ENCODE measurements around the gene NDUFA6.

Gene NDUFA6

DNA sequence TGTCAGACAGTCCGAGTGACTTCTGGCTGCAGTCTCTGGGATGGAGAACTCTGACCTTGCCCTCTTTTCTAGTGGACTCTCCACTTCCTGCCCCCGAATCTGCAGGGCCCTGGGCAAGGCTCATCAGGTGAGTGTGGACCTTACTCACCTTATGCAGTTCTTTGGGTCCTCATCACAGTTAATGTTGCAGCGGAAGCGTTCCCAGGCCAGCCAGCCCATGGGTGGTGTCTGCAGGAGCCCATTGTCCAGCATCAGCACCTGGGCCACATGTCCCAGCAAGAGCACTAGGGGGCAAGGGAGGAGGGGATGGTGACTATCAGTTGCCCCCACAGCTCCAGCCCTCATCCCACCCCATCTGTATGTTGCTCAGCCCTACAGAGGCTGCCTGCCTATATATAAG lies 22.3 kb downstream of the NDUFA6 start:
- no peak overlapping the region for H3K27ac Mint-ChIP-seq
- H3K4me3 Mint-ChIP-seq = no peak overlapping the region
- H3K4me1 Mint-ChIP-seq = peaks cover 38% of the 10 kb centered on the region
- no peak for DNase-seq (ENCODE audit: low spot score in 2 of 2)
- peaks cover 23% of the 10 kb centered on the region for H3K36me3 Mint-ChIP-seq
- no peak for ATAC-seq
- H3K9me3 Mint-ChIP-seq = no peaks in the 10 kb centered on the region

DNA sequence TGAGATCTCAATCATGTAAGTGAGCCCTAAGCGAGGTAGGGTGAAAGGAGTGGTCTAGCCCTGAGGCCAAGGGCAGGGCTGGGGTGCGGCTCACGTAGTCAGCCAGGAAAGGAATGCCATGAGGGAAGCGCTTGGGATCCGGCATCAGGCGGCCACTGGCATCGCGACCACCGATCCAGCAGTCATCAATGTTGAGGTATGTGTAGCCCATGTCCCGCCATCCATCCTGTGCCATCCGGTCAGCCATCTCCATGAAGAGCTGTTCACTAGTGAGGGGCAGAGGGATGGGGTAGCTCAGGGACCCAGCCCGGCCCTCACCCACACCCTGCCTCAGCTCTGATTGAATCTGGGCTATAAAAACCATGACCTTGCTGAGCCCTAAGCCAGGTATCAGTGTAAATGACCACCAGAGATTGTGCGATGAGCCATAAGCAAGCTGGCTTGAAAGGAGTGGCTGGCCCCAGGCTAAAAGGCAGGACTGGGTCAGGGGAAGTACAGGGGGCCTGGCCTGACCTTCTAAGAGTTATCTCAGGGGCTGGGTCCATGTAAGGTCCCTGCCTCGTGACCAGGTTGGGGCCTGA lies 22.8 kb downstream of the NDUFA6 start:
- Mint-ChIP-seq H3K9me3 (no peaks in the 10 kb centered on the region), H3K27ac (peak overlapping the region; percentile 53), H3K36me3 (peaks cover 28% of the 10 kb centered on the region), H3K4me3 (no peak overlapping the region), H3K4me1 (peaks cover 33% of the 10 kb centered on the region)
- no peak for DNase-seq (ENCODE audit: low spot score in 2 of 2)
- ATAC-seq = no peak

DNA sequence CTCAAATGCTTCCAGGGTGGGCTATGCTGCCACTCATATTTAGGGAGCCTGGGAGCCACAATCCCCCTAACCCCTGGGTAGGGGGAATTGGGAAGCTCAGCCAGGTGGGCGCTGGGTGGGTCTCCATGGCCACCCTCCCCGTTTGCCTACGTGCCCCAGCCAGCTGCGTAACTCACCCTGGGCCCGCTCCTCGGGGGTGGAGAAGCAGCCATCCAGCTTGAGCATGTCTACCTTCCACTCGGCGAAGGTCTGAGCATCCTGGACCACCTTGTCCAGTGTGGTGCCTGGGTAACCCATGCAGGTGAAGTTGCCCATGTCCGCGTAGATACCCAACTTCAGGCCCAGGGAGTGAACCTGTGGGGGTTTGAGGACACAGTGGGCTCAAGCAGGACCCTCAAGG lies 23.6 kb downstream of the NDUFA6 start:
- no peak overlapping the region for H3K4me3 Mint-ChIP-seq
- peak overlapping the region; percentile 53 for H3K27ac Mint-ChIP-seq
- no peaks in the 10 kb centered on the region for H3K9me3 Mint-ChIP-seq
- H3K4me1 Mint-ChIP-seq = peaks cover 32% of the 10 kb centered on the region
- ATAC-seq = no peak
- H3K36me3 Mint-ChIP-seq = peaks cover 36% of the 10 kb centered on the region
- no peak for DNase-seq (ENCODE audit: low spot score in 2 of 2)

DNA sequence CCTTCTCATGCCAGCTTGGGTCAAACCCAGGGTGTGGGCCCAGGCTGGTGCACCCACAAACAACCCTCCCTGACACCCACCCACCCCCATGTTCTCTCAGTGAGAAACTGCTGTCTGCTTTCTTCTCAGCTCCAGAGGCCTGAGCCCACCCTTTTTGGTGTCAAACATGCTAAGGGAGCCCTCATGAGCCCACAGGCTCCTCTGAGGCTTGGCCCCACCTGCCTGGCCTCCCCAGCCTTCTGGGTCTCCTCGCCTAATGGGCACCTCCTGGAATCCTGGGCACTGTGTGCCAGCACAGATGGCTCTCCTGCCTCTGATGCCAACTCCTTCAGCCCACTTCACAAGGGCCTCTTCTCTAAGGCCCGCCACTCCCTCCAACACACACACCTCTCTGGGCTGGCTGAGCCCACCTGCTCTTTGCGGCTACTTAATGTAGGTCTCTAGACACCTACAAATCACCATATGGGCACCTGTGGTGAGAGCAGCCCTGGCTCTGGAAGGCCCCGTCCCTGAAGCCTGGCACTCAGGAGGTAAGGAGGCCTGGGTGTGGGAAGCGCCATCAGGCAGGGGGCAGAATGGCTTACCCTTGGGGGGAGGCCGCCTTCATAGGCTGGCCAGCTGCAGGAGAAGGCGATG lies 24.3 kb downstream of the NDUFA6 start:
- Mint-ChIP-seq H3K27ac (peak overlapping the region; percentile 52), H3K4me1 (peaks cover 27% of the 10 kb centered on the region), H3K9me3 (no peaks in the 10 kb centered on the region), H3K36me3 (peaks cover 43% of the 10 kb centered on the region), H3K4me3 (no peak overlapping the region)
- ATAC-seq (no peak), DNase-seq (ENCODE audit: low spot score in 2 of 2) (peak in 1 of 2 donors; percentile 46)

DNA sequence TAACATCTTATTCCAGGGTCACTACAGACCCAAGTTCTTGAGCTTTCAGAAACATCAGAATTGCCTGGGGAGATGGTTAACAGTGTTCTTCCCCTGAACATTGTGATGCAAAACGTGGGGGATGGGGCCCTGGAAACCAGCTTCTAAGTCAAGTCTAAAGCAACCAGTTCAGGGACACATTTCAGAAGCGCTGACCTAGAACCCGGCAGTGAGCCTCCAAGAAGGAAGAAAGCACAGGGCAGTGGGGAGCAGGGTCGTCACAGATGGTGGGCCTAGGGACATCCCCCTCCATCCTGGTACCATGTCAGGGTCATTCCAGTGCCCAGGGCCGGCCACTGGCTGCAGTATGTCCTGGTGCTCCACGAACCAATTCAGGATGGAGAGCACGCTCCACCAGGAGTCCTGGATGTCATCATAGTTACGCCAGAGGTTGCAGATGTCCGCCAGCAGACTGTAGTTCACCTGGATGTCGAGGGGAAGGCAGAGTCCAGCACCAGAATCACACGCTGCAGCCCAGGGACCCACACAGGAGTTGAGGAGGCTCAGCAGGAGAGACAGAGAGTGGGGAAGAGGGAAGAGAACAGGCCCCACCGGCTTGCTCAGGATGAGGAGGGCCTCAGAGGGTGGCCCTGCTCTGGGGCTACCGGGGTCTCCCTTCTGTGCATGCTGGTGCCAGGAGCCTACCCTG lies 25.0 kb downstream of the NDUFA6 start:
- ATAC-seq (no peak), DNase-seq (ENCODE audit: low spot score in 2 of 2) (peak in 1 of 2 donors; percentile 42)
- Mint-ChIP-seq H3K4me3 (no peak overlapping the region), H3K27ac (peak overlapping the region; percentile 24), H3K36me3 (peaks cover 42% of the 10 kb centered on the region), H3K4me1 (peaks cover 21% of the 10 kb centered on the region), H3K9me3 (no peaks in the 10 kb centered on the region)

DNA sequence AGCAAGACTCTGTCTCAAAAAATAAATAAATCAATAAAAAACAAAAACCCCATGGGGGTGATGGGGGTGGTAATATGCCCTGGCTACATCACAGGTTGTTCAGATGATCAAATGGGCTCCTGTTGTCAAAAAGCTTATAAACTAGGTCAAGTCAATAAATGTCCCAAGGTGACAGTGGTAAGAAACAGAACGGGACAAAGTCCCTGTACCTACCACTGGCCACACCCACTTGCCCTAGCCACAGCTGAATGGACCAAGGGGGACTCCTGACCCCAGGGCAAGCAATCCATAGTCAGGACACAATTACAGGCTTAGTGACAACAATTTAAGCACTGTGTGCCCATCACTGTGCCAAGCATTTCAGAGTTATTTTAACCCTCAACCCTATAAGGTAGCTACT lies 25.9 kb downstream of the NDUFA6 start:
- H3K36me3 Mint-ChIP-seq = peaks cover 41% of the 10 kb centered on the region

DNA sequence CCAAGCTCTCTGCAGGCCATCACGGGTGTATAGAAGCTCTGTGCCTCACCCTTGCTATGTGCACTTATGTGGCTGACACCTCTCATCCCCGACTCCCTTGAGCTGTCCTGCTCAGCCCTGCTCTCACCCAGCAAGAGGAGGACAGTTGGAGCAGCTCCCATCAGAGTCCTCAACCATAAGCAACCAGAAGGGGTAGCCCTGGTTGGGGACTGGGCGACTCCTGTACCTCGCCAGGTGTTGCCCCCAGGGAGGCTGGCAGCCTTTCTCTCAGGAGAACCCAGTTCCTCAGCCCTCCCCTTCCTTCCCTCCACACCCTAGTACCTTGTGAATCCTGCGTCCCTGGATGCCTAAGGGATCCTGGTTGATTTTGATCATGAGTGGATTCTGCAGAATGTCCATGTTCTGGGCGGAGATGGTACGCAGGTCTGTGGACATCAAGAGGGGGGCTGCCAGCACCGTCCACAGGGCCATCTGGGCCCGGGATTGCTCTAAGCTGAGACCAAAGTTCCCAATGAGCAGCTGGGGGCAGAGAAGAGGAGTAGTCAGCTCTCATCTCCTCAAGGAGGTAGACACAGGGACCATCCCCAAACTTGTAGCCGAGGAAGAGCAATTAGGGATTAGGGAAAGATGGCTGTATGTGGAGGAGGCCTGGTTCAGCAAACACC lies 27.9 kb downstream of the NDUFA6 start:
- no peak for ATAC-seq
- peaks cover 3% of the 10 kb centered on the region for H3K9me3 Mint-ChIP-seq

More for the DNA sequence above, 25.9 kb downstream of the NDUFA6 start:
- Mint-ChIP-seq H3K9me3 (no peaks in the 10 kb centered on the region), H3K4me3 (no peak overlapping the region), H3K27ac (peak overlapping the region; percentile 24), H3K4me1 (peaks cover 16% of the 10 kb centered on the region)
- no peak for ATAC-seq
- DNase-seq (ENCODE audit: low spot score in 2 of 2) = no peak

DNA sequence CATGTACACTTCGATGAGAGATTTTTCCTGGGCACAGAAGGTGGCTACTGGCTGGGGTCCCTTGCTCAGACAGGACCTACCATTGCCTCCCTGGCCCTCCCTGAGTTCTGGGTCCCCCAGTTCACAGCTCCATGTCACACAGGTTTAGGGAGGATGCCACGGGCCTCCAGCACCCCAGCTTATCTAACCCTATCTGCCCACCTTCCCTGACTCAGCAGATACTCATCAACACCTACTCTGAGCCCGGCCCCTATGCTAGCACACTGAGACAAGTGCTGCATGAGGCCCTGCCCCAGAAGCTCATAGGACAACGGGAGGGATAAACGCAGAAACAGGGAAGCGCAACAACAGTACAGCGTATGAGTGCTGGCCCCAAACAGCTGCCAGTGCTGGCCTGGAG lies 29.5 kb downstream of the NDUFA6 start:
- ATAC-seq = peak; percentile 19
- no peak for DNase-seq (ENCODE audit: low spot score in 2 of 2)
- Mint-ChIP-seq H3K36me3 (peaks cover 35% of the 10 kb centered on the region), H3K27ac (no peak overlapping the region), H3K4me1 (peaks cover 10% of the 10 kb centered on the region), H3K9me3 (peaks cover 14% of the 10 kb centered on the region), H3K4me3 (no peak overlapping the region)

More for the DNA sequence above, 27.9 kb downstream of the NDUFA6 start:
- Mint-ChIP-seq H3K36me3 (peaks cover 40% of the 10 kb centered on the region), H3K4me1 (peaks cover 16% of the 10 kb centered on the region), H3K27ac (no peak overlapping the region), H3K4me3 (no peak overlapping the region)
- peak in 1 of 2 donors; percentile 35 for DNase-seq (ENCODE audit: low spot score in 2 of 2)

DNA sequence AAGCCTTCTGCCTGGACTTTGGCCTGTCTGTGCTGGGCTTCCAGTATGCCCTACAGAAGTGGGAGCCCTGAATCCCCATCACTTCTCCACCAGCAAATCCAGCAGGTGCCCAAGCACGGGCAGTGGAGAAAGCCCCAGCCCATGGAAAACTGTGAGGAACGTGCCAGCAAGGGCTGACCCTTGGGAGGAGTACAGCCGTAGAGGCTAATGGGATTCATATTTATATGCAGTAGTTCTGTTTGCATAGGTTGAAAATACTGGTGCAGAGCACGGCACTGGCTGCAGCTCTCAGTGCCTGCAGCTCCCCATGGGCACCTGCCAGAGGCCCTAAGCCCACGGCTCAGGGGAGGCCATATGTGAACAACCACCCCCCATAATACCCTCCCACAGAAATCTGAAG lies 30.1 kb downstream of the NDUFA6 start:
- peak in 1 of 2 donors; percentile 43 for DNase-seq (ENCODE audit: low spot score in 2 of 2)
- H3K27ac Mint-ChIP-seq = no peak overlapping the region
- no peak overlapping the region for H3K4me3 Mint-ChIP-seq
- H3K4me1 Mint-ChIP-seq = peaks cover 7% of the 10 kb centered on the region
- H3K36me3 Mint-ChIP-seq = peaks cover 35% of the 10 kb centered on the region
- no peak for ATAC-seq
- H3K9me3 Mint-ChIP-seq = peaks cover 17% of the 10 kb centered on the region

DNA sequence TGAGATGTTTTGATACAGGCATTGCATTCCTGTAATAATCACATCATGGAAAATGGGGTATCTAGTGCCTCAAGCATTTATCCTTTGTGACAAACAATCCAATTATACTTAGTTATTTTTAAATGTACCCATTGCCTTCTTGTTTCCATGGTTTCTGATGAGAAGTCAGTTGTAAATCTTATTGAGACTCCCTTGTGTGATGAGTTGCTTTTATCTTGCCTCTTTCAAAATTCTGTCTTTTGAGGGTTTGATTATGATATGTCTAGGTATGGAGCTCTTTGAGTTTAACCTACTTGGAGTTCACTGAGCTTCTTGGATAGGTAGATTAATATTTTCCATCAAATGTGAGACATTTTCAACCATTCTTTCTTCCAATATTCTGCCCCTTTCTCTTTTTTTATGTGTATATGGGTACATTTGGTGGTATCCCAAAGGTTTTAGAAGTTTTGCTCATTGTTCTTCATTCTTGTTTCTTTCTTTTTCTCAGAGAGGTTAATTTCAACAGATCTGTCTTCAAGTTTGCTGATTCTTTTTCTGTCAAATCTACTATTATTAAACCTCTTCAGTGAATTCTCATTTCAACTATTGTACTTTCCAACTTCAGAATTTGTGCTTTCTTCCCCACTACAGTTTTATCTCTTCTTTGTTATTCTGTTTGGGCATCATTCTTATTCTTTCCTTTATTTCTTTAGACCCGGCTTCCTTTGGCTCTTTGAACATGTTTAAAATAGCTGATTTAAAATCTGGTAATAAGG lies 33.6 kb downstream of the NDUFA6 start:
- no peak overlapping the region for H3K27ac Mint-ChIP-seq
- H3K9me3 Mint-ChIP-seq = peaks cover 17% of the 10 kb centered on the region
- H3K4me3 Mint-ChIP-seq = no peak overlapping the region
- no peak for ATAC-seq
- peaks cover 12% of the 10 kb centered on the region for H3K36me3 Mint-ChIP-seq
- no peak for DNase-seq (ENCODE audit: low spot score in 2 of 2)
- H3K4me1 Mint-ChIP-seq = no peaks in the 10 kb centered on the region

DNA sequence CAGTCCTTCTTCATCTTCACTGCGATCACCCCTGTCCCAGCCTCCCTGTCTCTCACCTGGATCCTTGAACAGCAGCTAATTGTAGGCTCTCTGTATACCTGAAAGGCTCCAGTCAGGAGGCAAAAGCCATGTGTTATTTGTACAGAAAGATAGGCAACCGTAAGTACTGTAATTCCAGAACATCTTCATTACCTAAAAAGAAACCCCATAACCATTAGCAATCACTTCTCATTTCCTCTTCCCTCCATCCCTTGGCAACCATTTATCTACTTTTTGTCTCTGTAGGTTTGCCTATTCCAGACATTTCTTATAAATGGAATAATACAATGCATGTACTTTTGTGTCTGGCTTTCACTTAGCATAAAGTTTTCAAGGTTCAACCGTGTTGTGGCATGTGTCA lies 37.8 kb downstream of the NDUFA6 start:
- ATAC-seq (no peak), DNase-seq (ENCODE audit: low spot score in 2 of 2) (peak in 1 of 2 donors; percentile 34)
- H3K9me3 Mint-ChIP-seq = peaks cover 14% of the 10 kb centered on the region
- no peak overlapping the region for H3K4me3 Mint-ChIP-seq
- H3K27ac Mint-ChIP-seq = no peak overlapping the region
- H3K36me3 Mint-ChIP-seq = no peaks in the 10 kb centered on the region
- H3K4me1 Mint-ChIP-seq = no peaks in the 10 kb centered on the region

DNA sequence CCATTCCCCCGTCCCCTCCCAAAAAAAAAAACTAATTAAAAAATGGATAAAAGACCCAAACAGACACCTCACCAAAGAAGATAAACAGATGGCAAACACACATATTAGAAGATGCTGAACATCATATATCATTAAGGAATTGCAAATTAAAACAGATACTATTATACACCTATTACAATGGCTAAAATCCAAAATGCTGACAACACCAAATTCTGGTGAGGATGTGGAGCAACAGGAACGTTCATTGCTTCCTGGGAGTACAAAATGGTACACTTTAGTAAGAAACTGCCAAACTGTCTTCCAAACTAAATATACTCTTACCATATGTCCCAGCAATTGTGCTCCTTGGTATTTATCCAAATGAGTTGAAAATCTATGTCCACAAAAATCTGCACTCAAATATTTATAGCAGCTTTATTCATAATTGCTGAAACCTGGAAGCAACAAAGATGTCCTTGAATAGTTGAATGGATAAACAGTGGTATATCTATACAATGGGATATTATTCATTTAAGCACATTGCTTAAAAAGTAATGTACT lies 39.9 kb downstream of the NDUFA6 start:
- ATAC-seq (no peak), DNase-seq (ENCODE audit: low spot score in 2 of 2) (no peak)
- no peaks in the 10 kb centered on the region for H3K9me3 Mint-ChIP-seq
- H3K4me1 Mint-ChIP-seq = no peaks in the 10 kb centered on the region
- H3K4me3 Mint-ChIP-seq = no peak overlapping the region
- H3K36me3 Mint-ChIP-seq = no peaks in the 10 kb centered on the region
- H3K27ac Mint-ChIP-seq = no peak overlapping the region

DNA sequence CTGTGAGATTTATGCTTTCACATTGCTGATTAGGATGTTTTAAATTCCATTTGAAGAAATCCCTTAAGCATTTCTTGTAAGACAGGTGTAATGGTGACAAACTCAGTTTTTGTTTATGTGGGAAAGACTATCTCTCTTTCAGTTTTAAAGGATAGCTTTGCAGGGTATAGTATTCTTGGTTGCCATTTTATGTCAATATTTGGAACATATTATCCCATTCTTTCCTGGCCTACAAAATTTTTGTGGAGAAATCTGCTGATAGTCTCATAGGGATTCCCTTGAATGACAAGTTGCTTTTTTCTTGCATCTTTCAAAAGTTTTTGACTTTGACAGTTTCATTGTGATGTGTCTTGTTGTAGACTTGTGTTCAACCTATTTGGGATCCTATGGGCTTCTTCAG lies 48.8 kb downstream of the NDUFA6 start:
- Mint-ChIP-seq H3K9me3 (peaks cover 9% of the 10 kb centered on the region), H3K4me3 (no peak overlapping the region), H3K4me1 (no peaks in the 10 kb centered on the region), H3K36me3 (no peaks in the 10 kb centered on the region), H3K27ac (no peak overlapping the region)
- ATAC-seq (no peak), DNase-seq (ENCODE audit: low spot score in 2 of 2) (no peak)

DNA sequence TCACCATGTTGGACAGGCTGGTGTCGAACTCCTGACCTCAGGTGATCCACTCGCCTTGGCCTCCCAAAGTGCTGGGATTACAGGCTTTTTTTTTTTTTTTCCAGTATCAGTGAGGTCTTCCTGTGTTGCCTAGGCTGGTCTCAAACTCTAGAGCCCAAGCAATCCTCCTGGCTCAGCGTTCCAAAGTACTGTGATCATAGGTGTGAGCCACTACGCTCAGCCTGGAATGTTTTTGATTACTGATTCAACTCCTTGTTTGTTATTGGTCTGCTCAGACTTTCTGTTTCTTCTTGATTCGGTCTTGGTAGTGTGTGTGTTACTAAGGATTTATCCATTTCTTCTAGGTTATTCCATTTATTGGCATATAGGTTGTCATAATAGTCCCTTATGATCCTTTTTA lies 51.3 kb downstream of the NDUFA6 start:
- Mint-ChIP-seq H3K27ac (no peak overlapping the region), H3K4me3 (no peak overlapping the region), H3K9me3 (peaks cover 9% of the 10 kb centered on the region), H3K4me1 (no peaks in the 10 kb centered on the region), H3K36me3 (no peaks in the 10 kb centered on the region)
- ATAC-seq (no peak), DNase-seq (ENCODE audit: low spot score in 2 of 2) (no peak)
